Measurements from ENCODE around the gene CACNG4.

Gene CACNG4

DNA sequence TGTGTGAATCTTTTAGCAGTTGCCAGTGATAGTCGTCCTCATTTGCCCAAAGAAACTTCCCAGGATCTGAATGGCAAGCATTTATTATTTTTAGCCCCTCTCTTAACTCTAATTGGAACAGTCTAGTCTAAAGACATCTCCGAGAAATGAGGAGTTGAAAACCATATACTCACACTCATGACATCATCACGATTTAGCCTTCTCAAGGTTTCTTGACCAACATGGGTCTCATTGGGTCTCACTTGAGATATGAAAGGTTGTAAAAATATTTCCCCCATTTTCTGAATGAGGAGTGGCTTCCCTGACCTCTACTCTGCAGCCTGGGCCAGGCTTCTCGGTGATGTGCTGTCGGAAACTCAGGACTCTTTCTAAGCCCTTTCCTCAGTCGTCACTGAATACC lies 42.8 kb downstream of the CACNG4 start:
- TF ChIP-seq, protein P1, sequence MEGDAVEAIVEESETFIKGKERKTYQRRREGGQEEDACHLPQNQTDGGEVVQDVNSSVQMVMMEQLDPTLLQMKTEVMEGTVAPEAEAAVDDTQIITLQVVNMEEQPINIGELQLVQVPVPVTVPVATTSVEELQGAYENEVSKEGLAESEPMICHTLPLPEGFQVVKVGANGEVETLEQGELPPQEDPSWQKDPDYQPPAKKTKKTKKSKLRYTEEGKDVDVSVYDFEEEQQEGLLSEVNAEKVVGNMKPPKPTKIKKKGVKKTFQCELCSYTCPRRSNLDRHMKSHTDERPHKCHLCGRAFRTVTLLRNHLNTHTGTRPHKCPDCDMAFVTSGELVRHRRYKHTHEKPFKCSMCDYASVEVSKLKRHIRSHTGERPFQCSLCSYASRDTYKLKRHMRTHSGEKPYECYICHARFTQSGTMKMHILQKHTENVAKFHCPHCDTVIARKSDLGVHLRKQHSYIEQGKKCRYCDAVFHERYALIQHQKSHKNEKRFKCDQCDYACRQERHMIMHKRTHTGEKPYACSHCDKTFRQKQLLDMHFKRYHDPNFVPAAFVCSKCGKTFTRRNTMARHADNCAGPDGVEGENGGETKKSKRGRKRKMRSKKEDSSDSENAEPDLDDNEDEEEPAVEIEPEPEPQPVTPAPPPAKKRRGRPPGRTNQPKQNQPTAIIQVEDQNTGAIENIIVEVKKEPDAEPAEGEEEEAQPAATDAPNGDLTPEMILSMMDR (IDR thresholded peaks at IDR 0.05; ENCODE audit: low read depth, low read length) = no peak
- no peak overlapping the region for H3K4me3 ChIP-seq (ENCODE audit: low read depth, low read length)
- H3K36me3 ChIP-seq = no peaks in the 10 kb centered on the region
- no peak for DNase-seq
- no peaks in the 10 kb centered on the region for H3K9me3 ChIP-seq (ENCODE audit: severe bottlenecking)
- no peak overlapping the region for H3K27ac ChIP-seq
- no peaks in the 10 kb centered on the region for H3K27me3 ChIP-seq (ENCODE audit: insufficient read depth, low read depth, severe bottlenecking)

- no peak for DNase-seq
- Histone ChIP-seq H3K4me3 (ENCODE audit: low read depth, low read length) (no peak overlapping the region), H3K9me3 (ENCODE audit: severe bottlenecking) (no peaks in the 10 kb centered on the region), H3K27ac (no peak overlapping the region), H3K36me3 (no peaks in the 10 kb centered on the region), H3K27me3 (ENCODE audit: insufficient read depth, low read depth, severe bottlenecking) (no peaks in the 10 kb centered on the region)
- TF ChIP-seq, protein P1 (IDR thresholded peaks at IDR 0.05; ENCODE audit: low read depth, low read length) = no peak
Observed at GRCh38 chr17:67008101-67008500, 43.6 kb downstream of the CACNG4 start.

GRCh38 chr17:67011527-67012175 lies 47.1 kb downstream of the CACNG4 start:
- no peaks in the 10 kb centered on the region for H3K9me3 ChIP-seq (ENCODE audit: severe bottlenecking)
- H3K27ac ChIP-seq = no peak overlapping the region
- no peak overlapping the region for H3K4me3 ChIP-seq (ENCODE audit: low read depth, low read length)
- DNase-seq = no peak
- TF ChIP-seq, protein P1 (IDR thresholded peaks at IDR 0.05; ENCODE audit: low read depth, low read length) = no peak
- H3K27me3 ChIP-seq (ENCODE audit: insufficient read depth, low read depth, severe bottlenecking) = no peaks in the 10 kb centered on the region
- H3K36me3 ChIP-seq = no peaks in the 10 kb centered on the region

GRCh38 chr17:67013891-67014290 lies 49.4 kb downstream of the CACNG4 start:
- TF ChIP-seq, protein P1 (IDR thresholded peaks at IDR 0.05; ENCODE audit: low read depth, low read length) = no peak
- H3K36me3 ChIP-seq = no peaks in the 10 kb centered on the region
- no peaks in the 10 kb centered on the region for H3K27me3 ChIP-seq (ENCODE audit: insufficient read depth, low read depth, severe bottlenecking)
- no peak for DNase-seq
- H3K27ac ChIP-seq = no peak overlapping the region
- no peak overlapping the region for H3K4me3 ChIP-seq (ENCODE audit: low read depth, low read length)
- H3K9me3 ChIP-seq (ENCODE audit: severe bottlenecking) = no peaks in the 10 kb centered on the region

DNA sequence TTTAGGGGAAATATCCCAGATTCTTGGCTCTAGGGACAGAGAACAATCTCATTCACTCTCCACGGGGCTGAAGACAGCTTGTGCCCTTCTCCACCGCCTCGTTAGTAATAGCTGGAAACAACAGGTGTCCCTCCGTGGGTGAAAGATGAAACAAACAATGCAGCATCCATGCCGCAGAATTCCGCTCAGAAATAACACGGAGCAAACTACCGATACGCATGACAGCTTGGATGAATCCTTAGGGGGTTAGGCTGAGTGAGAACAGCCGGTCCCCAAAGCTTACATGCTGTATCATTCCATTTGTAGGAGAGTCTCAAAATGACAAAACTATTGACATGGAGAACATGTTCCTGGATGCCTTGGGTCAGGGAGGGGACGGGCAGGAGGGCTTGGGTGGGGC lies 50.5 kb downstream of the CACNG4 start:
- DNase-seq = no peak
- no peaks in the 10 kb centered on the region for H3K9me3 ChIP-seq (ENCODE audit: severe bottlenecking)
- H3K27ac ChIP-seq = no peak overlapping the region
- H3K36me3 ChIP-seq = no peaks in the 10 kb centered on the region; the same call in 1 of the 2 replicates
- H3K27me3 ChIP-seq (ENCODE audit: insufficient read depth, low read depth, severe bottlenecking) = no peaks in the 10 kb centered on the region
- H3K4me3 ChIP-seq (ENCODE audit: low read depth, low read length) = no peak overlapping the region
- TF ChIP-seq, protein P1 (IDR thresholded peaks at IDR 0.05; ENCODE audit: low read depth, low read length) = no peak
